CD4-positive, alpha-beta T cell treated with Interleukin-15 for 1 hour (primary cell): Measurements from ENCODE around the gene MUC3A.
"Not testable (repeated sequence)": the region's sequence is repeated elsewhere in the genome, so short reads cannot be mapped to it uniquely, and the experiment has no call there.

ENCODE experiments used
- DNase-seq: peaks from one replicate; pipeline ENCODE4 v3.0.0-alpha.2; 2020

The MUC3A gene

DNA sequence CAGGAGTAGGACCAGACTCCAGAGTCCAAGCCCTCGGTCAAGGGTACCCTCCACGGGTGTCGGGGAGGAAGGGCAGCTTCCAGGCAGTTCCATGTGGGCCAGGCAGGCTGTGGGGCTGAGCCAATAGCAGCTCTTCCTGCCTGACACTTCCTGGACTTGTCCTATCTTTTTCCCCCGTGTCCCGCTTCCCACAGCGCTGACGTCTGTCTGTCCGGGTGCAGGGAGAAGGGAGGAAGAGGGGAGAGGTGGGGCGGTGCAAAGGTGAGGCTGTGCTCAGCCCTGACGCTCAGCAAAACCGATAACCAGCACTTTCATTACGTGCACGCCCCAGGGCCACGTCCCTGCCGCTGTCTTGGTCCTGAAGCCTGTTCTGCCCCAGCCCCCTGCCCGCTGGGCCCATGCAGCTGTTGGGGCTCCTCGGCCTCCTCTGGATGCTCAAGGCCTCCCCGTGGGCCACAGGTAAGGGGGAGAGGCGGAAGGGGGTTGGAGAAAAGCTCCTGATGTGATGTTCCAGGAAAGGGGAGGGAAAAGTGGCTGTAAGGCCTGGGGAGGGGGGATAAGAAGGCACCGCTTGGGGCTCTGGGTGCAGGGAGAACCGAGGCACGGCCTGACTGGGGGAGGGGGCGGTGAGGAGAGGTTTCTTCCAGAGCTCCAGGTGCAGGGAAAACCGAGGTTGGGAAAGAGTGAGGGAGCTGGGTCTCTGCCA, at the start of gene MUC3A:
TSS of gene MUC3A (plus strand) at position 308 of the 706 bp plus-strand sequence. CDS start at position 399, 91 bp downstream.
- no peak for DNase-seq

DNA sequence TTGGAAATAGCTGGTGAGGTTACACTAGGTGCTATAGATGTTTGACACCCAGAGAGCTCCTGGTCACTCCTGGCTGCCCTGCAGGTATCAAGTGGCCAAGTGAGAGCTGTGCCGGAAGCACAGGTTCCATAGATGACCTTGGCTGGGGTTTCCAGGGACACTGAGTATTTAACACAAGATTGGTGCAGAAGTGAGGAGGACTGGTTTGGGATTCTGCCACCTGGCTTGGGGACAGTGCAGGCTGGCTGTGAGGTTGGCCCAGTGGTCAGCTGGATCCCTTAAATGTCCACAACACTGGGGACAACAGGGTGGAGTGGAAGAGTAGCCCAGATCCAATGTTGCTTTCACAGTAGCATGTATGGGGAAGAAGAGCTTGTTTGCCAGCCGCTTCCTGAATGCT, 48.4 kb upstream of the MUC3A start:
- DNase-seq, result no peak

GRCh38 chr7:100901921-100902332, 47.4 kb upstream of the MUC3A start:
- DNase-seq, result no peak

DNA sequence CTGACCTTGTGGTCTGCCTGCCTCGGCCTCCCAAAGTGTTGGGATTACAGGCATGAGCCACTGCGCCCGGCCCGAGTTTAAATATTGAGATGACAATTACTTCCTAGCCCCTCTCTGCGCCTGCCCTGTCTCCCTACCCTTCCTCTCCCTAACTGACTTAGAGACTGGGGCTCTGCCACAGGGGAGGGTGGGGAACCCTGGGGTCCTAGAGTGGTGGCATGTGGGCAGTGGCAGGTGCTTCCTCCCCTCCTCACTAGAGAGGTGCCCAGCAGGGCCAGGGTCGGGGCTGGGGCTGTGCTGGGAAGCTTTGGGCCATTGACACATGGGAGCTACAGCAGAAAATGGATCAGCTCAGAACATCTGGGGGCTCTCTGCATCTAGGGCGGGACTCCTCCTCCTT, 46.7 kb upstream of the MUC3A start:
- DNase-seq, result no peak

GRCh38 chr7:100908512-100908911, 40.8 kb upstream of the MUC3A start:
- no peak for DNase-seq

DNA sequence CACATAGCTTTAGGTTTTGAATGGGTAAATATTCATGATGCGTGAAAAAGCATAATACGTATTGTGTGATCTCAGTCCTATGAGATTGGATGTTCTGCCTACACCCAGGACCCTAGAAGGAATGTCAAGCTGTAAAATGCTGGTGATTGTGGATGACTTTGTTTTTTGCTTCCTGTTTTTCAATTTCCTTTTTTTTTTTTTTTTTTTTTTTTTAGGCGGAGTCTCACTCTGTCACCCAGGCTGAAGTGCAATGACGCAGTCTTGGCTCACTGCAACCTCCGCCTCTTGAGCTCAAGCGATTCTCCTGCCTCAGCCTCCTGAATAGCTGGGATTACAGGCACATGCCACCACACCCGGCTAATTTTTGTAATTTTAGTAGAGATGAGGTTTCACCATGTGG, 38.9 kb upstream of the MUC3A start:
- peak; percentile 55 for DNase-seq

GRCh38 chr7:100911484-100911883, 37.9 kb upstream of the MUC3A start:
- DNase-seq, result no peak

- DNase-seq, result no peak
Measured at GRCh38 chr7:100914208-100914878, 35.0 kb upstream of the MUC3A start.

- DNase-seq, result peak; percentile 59
Measured at GRCh38 chr7:100914879-100915447, 34.4 kb upstream of the MUC3A start.

DNA sequence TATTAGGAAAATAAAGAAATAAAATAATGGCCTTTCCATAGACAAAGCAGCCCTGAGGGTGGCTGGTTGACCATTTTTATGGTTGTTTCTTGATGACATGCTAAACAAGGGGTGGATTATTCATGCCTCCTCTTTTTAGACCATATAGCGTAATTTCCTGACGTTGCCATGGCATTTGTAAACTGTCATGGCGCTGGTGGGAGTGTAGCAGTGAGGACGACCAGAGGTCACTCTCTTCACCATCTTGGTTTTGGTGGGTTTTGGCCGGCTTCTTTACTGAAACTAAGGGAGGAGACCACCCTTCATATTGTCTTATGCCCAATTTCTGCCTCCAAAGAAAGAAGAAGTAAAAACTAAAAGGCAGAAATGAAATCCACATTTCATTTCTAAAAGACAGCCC, 30.0 kb upstream of the MUC3A start:
- not testable (repeated sequence) for DNase-seq

DNA sequence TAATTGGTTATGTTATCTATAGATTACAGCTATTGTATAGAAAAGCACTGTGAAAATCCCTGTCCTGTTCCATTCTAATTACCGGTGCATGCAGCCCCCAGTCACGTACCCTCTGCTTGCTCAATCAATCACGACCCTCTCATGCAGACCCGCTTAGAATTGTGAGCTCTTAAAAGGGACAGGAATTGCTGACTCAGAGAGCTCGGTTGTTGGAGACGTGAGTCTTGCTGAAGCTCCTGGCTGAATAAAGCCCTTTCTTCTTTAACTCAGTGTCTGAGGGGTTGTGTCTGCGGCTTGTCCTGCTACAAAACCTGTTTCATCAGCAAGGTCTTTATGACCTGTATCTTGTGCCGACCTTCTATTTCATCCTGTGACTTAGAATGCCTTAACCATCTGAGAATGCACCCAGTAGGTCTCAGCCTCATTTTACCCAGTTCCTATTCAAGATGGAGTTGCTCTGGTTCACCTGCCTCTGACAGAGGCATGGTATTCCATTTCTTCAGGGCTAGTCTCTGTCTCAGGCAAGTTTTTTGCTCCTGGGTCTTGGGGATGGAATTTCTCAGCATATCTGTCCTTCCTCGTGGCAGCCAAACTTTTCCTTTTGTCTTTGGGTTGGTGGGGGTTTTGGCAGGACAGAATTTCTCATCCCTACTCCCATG, 29.4 kb upstream of the MUC3A start:
- not testable (repeated sequence) for DNase-seq

- no peak for DNase-seq
Measured at GRCh38 chr7:100921039-100921438, 28.3 kb upstream of the MUC3A start.

GRCh38 chr7:100923616-100924015, 25.7 kb upstream of the MUC3A start:
- not testable (repeated sequence) for DNase-seq

DNA sequence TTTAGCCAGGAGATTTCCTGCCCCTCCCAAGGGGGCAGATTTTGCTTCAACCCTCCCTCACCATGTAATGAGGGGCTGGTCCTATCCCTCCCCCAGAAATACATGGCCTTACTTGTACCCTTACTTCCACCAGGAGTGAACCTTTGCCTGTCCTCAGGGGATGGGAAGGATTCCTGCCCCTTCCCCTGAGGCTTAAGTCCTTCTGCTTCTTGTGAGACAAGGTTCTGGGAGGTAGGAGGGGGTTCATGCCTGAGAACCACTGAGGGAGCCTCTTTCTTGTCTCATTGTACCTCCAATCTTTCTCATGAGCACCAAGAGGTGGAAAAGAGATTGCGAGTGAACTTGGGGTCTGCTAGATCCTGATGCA, 19.5 kb upstream of the MUC3A start:
- DNase-seq, result no peak

- no peak for DNase-seq
Measured at GRCh38 chr7:100933734-100934133, 15.6 kb upstream of the MUC3A start.

DNA sequence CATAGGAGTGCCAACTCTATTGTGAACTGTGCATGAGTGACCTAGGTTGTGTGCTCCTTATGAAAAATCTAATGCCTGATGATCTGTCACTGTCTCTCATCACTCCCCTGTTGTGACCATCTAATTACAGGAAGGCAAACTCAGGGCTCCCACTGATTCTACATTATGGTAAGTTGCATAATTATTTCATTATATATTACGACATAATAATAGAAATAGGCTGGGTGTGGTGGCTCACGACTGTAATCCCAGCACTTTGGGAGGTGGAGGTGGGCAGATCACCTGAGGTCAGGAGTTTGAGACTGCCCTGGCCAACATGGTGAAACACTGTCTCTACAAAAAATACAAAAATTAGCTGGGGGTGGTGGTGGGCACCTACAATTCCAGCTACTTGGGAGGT, 14.0 kb upstream of the MUC3A start:
- DNase-seq, result not testable (repeated sequence)

GRCh38 chr7:100936167-100936566, 13.2 kb upstream of the MUC3A start:
- not testable (repeated sequence) for DNase-seq

- no peak for DNase-seq
Measured at GRCh38 chr7:100942045-100942774, 7.1 kb upstream of the MUC3A start.

DNA sequence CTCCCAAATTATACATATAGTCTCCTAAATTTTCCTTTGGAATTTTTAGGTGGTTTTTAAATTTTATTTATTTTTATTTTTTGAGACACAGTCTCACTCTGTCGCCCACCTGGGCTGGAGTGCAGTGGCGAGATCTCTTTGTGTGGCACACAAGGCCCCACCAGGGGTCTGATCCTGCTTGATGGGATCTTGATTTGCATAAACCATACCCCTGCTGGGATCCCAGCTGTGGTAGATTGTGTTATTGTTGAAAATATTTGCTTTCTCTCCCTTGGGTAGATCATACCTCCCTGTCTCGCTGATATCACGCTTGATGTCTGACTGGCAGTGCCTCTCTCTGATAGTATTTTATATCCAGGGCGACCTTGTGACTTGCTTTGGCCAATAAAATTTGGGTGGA, 5.6 kb upstream of the MUC3A start:
- no peak for DNase-seq

DNA sequence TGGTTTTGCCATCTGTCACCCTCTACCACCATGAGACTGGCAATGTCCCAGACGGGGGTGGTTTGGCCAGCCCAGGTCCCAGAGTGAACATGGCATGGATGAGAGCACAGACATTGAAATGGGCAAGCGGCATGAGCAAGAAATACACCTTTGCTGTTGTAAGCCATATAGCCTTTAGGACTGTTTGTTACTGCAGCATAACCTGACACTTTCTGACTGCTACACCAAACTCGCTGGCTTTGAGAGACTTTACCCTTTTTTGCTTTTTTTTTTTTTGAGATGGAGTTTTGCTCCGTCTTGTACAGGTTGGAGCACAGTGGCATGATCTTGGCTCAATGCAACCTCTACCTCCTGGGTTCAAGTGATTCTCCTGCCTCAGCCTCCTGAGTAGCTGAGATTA, 5.2 kb upstream of the MUC3A start:
- no peak for DNase-seq

- DNase-seq, result no peak
Measured at GRCh38 chr7:100946111-100946510, 3.2 kb upstream of the MUC3A start.

DNA sequence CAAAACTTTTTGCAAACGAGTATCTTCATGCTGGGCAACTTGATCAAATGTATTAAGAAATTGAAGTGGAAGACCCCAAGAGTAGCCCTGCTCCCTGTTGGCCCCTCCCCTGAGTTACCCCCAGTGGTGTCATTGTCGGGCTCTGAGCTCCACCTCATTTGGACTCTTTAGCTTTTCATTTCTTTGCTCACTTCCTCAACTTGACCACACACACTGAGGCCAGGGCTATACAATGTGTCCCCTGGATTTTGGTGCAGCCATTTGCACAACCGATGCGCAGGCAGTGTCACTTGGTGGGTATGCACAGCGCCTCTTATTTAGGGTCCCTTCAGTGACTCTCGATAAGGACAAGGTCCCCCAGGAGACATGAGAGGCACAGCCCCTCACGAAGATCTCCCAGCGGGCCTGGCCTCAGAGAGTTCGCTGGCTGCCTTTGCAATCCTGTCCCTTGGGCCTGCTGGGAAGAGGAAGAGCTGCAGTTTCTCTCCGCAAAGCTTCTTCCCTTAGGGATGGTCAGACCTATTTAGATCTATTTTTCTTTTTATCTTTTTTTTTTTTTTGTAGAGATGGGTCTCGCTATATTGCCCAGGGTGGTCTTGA, 2.5 kb upstream of the MUC3A start:
- DNase-seq, result no peak

GRCh38 chr7:100947792-100948191, 1.5 kb upstream of the MUC3A start:
- no peak for DNase-seq
